HEK293 (cell line): ENCODE results near the gene ECM1.

Experiments used
- BCL11A ChIP-seq: fragments of 450-650 bp; formaldehyde crosslinking; IDR thresholded peaks from 2 replicates; pipeline ENCODE4 v1.5.1; 2016; ENCODE audit warnings: low read depth, missing biosample characterization, missing genetic modification characterization
- EGR2 ChIP-seq: fragments of 450-650 bp; formaldehyde crosslinking; IDR thresholded peaks from 2 replicates; pipeline ENCODE4 v1.5.1; 2016; ENCODE audit warnings: low read depth, missing biosample characterization, missing genetic modification characterization
- HIC1 ChIP-seq: fragments of 450-650 bp; formaldehyde crosslinking; IDR thresholded peaks from 2 replicates; pipeline ENCODE4 v1.5.1; 2016; ENCODE audit warnings: missing biosample characterization, missing genetic modification characterization
- HOXD13 ChIP-seq: sonication (generic); formaldehyde crosslinking; IDR thresholded peaks from 2 replicates; pipeline ENCODE4 v1.8.0; 2022; ENCODE audit warnings: missing genetic modification reagents, borderline replicate concordance
- IKZF3 ChIP-seq: fragments of 450-650 bp; IDR thresholded peaks from 2 replicates; pipeline ENCODE4 v1.5.0; 2018; ENCODE audit warnings: missing biosample characterization, mild to moderate bottlenecking, missing genetic modification characterization, moderate library complexity
- INSM2 ChIP-seq: fragments of 450-650 bp; formaldehyde crosslinking; IDR thresholded peaks from 2 replicates; pipeline ENCODE4 v1.5.1; 2016; ENCODE audit warnings: missing biosample characterization, missing genetic modification characterization
- REPIN1 ChIP-seq: fragments of 450-650 bp; formaldehyde crosslinking; IDR thresholded peaks from 2 replicates; pipeline ENCODE4 v1.5.1; 2017; ENCODE audit warnings: missing biosample characterization, missing genetic modification characterization, low read depth
- SCRT1 ChIP-seq: fragments of 450-650 bp; formaldehyde crosslinking; IDR thresholded peaks from 2 replicates; pipeline ENCODE4 v1.5.1; 2016; ENCODE audit warnings: missing biosample characterization, missing genetic modification characterization, borderline replicate concordance
- ZBTB7A ChIP-seq: fragments of 450-650 bp; formaldehyde crosslinking; IDR thresholded peaks from 2 replicates; pipeline ENCODE4 v1.5.1; 2016; ENCODE audit warnings: low read depth, missing biosample characterization, missing genetic modification characterization
- ZEB2 ChIP-seq: fragments of 450-650 bp; formaldehyde crosslinking; IDR thresholded peaks from 2 replicates; pipeline ENCODE4 v1.5.1; 2016; ENCODE audit warnings: missing biosample characterization, missing genetic modification characterization
- ZFP37 ChIP-seq: fragments of 450-650 bp; formaldehyde crosslinking; IDR thresholded peaks from 2 replicates; pipeline ENCODE4 v1.5.1; 2016; ENCODE audit warnings: missing biosample characterization, missing genetic modification characterization
- ZNF133 ChIP-seq: fragments of 450-650 bp; formaldehyde crosslinking; IDR thresholded peaks from 2 replicates; pipeline ENCODE4 v1.5.1; 2016; ENCODE audit warnings: missing biosample characterization, missing genetic modification characterization
- ZNF155 ChIP-seq: fragments of 450-650 bp; formaldehyde crosslinking; IDR thresholded peaks from 2 replicates; pipeline ENCODE4 v1.5.1; 2016; ENCODE audit warnings: missing biosample characterization, missing genetic modification characterization
- ZNF174 ChIP-seq: fragments of 450-650 bp; formaldehyde crosslinking; IDR thresholded peaks from 2 replicates; pipeline ENCODE4 v1.5.0; 2017; ENCODE audit warnings: missing biosample characterization, mild to moderate bottlenecking, missing genetic modification characterization
- ZNF202 ChIP-seq: fragments of 450-650 bp; formaldehyde crosslinking; IDR thresholded peaks from 2 replicates; pipeline ENCODE4 v1.5.1; 2016; ENCODE audit warnings: missing biosample characterization, missing genetic modification characterization, borderline replicate concordance
- ZNF311 ChIP-seq: fragments of 450-650 bp; formaldehyde crosslinking; IDR thresholded peaks from 2 replicates; pipeline ENCODE4 v1.5.1; 2017; ENCODE audit warnings: missing biosample characterization, missing genetic modification characterization, borderline replicate concordance
- ZNF391 ChIP-seq: fragments of 450-650 bp; formaldehyde crosslinking; IDR thresholded peaks from 2 replicates; pipeline ENCODE4 v1.5.1; 2016; ENCODE audit warnings: low read depth, missing biosample characterization, missing genetic modification characterization, borderline replicate concordance
- ZNF433 ChIP-seq: fragments of 450-650 bp; formaldehyde crosslinking; IDR thresholded peaks from 2 replicates; pipeline ENCODE4 v1.5.1; 2016; ENCODE audit warnings: missing biosample characterization, missing genetic modification characterization, low read depth
- ZNF48 ChIP-seq: fragments of 450-650 bp; formaldehyde crosslinking; IDR thresholded peaks from 2 replicates; pipeline ENCODE4 v1.5.1; 2016; ENCODE audit warnings: missing biosample characterization, missing genetic modification characterization
- ZNF521 ChIP-seq: fragments of 450-650 bp; formaldehyde crosslinking; IDR thresholded peaks from 2 replicates; pipeline ENCODE4 v1.5.1; 2017; ENCODE audit warnings: missing biosample characterization, mild to moderate bottlenecking, missing genetic modification characterization
- ZNF561 ChIP-seq: fragments of 450-650 bp; IDR thresholded peaks from 2 replicates; pipeline ENCODE4 v1.5.1; 2018; ENCODE audit warnings: missing biosample characterization, missing genetic modification characterization, borderline replicate concordance
- ZNF623 ChIP-seq: fragments of 450-650 bp; formaldehyde crosslinking; IDR thresholded peaks from 2 replicates; pipeline ENCODE4 v1.5.1; 2016; ENCODE audit warnings: missing biosample characterization, missing genetic modification characterization
- ZNF629 ChIP-seq: fragments of 450-650 bp; formaldehyde crosslinking; IDR thresholded peaks from 2 replicates; pipeline ENCODE4 v1.5.1; 2017; ENCODE audit warnings: missing biosample characterization, missing genetic modification characterization
- ZNF664 ChIP-seq: fragments of 450-650 bp; formaldehyde crosslinking; IDR thresholded peaks from 2 replicates; pipeline ENCODE4 v1.5.1; 2016; ENCODE audit warnings: missing biosample characterization, missing genetic modification characterization
- ZNF677 ChIP-seq: fragments of 450-650 bp; IDR thresholded peaks from 2 replicates; pipeline ENCODE4 v1.5.0; 2018; ENCODE audit warnings: missing biosample characterization, mild to moderate bottlenecking, missing genetic modification characterization, moderate library complexity
- ZNF704 ChIP-seq: fragments of 450-650 bp; formaldehyde crosslinking; IDR thresholded peaks from 2 replicates; pipeline ENCODE4 v1.5.1; 2016; ENCODE audit warnings: missing biosample characterization, missing genetic modification characterization
- ZNF707 ChIP-seq: fragments of 450-650 bp; formaldehyde crosslinking; IDR thresholded peaks from 2 replicates; pipeline ENCODE4 v1.5.1; 2016; ENCODE audit warnings: missing biosample characterization, missing genetic modification characterization
- ZNF843 ChIP-seq: fragments of 450-650 bp; formaldehyde crosslinking; IDR thresholded peaks from 2 replicates; pipeline ENCODE4 v1.5.1; 2016; ENCODE audit warnings: missing biosample characterization, missing genetic modification characterization
- TF ChIP-seq, protein P1 (sequence below): fragments of 450-650 bp; formaldehyde crosslinking; IDR thresholded peaks from 2 replicates; pipeline ENCODE4 v1.5.1; 2016; ENCODE audit warnings: missing biosample characterization, missing genetic modification characterization
- TF ChIP-seq, protein P2 (sequence below): fragments of 450-650 bp; formaldehyde crosslinking; IDR thresholded peaks from 2 replicates; pipeline ENCODE4 v1.5.1; 2017; ENCODE audit warnings: missing biosample characterization, missing genetic modification characterization

Gene ECM1

DNA sequence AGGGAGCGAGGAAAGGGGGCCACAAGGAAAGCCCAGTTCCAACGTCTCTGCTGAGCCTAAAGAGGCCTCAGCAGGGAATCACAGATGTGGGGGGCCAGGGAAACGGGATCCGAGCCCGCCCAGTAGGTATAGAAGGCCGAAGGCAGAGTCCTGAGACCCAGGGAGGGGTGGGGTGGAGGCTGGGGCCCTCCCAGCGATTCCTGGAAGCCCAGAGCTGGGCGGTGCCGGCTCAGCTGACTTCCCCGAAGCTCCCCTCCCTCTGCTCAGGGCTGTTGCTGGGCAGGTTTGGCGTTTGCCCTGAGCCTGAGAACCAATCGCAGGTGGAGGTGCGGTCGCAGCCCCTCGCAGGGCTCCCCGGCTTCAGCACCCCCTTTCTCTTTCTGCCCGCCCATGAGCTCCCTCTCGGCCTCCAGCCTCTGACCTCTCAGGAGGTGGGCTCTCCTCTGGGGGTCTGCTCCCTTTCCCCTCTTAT lies 54.1 kb downstream of the ECM1 start (continued):
- TF ChIP-seq ZFP37 (tag by site-specific recombination) (no peak), ZNF707 (no peak), INSM2 (tag by site-specific recombination) (no peak), ZNF48 (tag by site-specific recombination) (no peak), ZNF202 (tag by site-specific recombination) (no peak), IKZF3 (tag by site-specific recombination) (peak; percentile 51; the same call in 1 of the 2 replicates), ZNF155 (tag by site-specific recombination) (no peak), ZBTB7A (peak; percentile 65; the same call in 1 of the 2 replicates), ZNF311 (tag by site-specific recombination) (no peak), ZNF561 (tag by site-specific recombination) (peak; percentile 39; the same call in 1 of the 2 replicates), ZNF133 (tag by site-specific recombination) (no peak), ZNF433 (tag by site-specific recombination) (no peak), ZNF521 (no peak), EGR2 (tag by site-specific recombination) (no peak), HIC1 (tag by site-specific recombination) (no peak), ZNF391 (no peak; the same call in none of the 2 replicates), ZNF623 (tag by site-specific recombination) (no peak), BCL11A (no peak), SCRT1 (tag by site-specific recombination) (no peak), ZEB2 (no peak), ZNF704 (tag by site-specific recombination) (no peak), ZNF843 (tag by site-specific recombination) (no peak), ZNF677 (tag by site-specific recombination) (no peak), HOXD13 (no peak), ZNF664 (no peak), ZNF174 (no peak), REPIN1 (tag by site-specific recombination) (no peak), ZNF629 (tag by site-specific recombination) (peak; percentile 55; the same call in 1 of the 2 replicates)
- TF ChIP-seq, protein P1, sequence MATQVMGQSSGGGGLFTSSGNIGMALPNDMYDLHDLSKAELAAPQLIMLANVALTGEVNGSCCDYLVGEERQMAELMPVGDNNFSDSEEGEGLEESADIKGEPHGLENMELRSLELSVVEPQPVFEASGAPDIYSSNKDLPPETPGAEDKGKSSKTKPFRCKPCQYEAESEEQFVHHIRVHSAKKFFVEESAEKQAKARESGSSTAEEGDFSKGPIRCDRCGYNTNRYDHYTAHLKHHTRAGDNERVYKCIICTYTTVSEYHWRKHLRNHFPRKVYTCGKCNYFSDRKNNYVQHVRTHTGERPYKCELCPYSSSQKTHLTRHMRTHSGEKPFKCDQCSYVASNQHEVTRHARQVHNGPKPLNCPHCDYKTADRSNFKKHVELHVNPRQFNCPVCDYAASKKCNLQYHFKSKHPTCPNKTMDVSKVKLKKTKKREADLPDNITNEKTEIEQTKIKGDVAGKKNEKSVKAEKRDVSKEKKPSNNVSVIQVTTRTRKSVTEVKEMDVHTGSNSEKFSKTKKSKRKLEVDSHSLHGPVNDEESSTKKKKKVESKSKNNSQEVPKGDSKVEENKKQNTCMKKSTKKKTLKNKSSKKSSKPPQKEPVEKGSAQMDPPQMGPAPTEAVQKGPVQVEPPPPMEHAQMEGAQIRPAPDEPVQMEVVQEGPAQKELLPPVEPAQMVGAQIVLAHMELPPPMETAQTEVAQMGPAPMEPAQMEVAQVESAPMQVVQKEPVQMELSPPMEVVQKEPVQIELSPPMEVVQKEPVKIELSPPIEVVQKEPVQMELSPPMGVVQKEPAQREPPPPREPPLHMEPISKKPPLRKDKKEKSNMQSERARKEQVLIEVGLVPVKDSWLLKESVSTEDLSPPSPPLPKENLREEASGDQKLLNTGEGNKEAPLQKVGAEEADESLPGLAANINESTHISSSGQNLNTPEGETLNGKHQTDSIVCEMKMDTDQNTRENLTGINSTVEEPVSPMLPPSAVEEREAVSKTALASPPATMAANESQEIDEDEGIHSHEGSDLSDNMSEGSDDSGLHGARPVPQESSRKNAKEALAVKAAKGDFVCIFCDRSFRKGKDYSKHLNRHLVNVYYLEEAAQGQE (tag by site-specific recombination) = no peak
- TF ChIP-seq, protein P2, sequence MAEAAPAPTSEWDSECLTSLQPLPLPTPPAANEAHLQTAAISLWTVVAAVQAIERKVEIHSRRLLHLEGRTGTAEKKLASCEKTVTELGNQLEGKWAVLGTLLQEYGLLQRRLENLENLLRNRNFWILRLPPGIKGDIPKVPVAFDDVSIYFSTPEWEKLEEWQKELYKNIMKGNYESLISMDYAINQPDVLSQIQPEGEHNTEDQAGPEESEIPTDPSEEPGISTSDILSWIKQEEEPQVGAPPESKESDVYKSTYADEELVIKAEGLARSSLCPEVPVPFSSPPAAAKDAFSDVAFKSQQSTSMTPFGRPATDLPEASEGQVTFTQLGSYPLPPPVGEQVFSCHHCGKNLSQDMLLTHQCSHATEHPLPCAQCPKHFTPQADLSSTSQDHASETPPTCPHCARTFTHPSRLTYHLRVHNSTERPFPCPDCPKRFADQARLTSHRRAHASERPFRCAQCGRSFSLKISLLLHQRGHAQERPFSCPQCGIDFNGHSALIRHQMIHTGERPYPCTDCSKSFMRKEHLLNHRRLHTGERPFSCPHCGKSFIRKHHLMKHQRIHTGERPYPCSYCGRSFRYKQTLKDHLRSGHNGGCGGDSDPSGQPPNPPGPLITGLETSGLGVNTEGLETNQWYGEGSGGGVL (tag by site-specific recombination) = peak; percentile 62; the same call in 1 of the 2 replicates
